Liver (tissue), 9 donors: ENCODE measurements around the gene PIN4. TPM values are rescaled to one million over a fixed set of nuclear protein-coding genes. Genes with fewer than 3 reads are reported as not detected.

Experiments used
- DNase-seq: peaks from one replicate; pipeline ENCODE4 v3.0.0-alpha.2; 2017; ENCODE audit warnings: low spot score
- H3K27ac ChIP-seq, 2 donors: one replicate each; pipeline ENCODE4 v1.7.0; 2013; ENCODE audit warnings: inconsistent platforms in 2 of 2, low read length in 2 of 2, control low read depth in 1 of 2, low read depth in 1 of 2, mild to moderate bottlenecking in 1 of 2
- H3K27me3 ChIP-seq, 4 donors: one replicate each; pipeline versions ENCODE4 v1.6.1 to v1.7.0; 2013; ENCODE audit warnings: low read length in 3 of 4, inconsistent platforms in 1 of 4, mild to moderate bottlenecking in 1 of 4, moderate library complexity in 1 of 4; ENCODE audit not compliant: control insufficient read depth in 4 of 4, insufficient read depth in 4 of 4
- H3K36me3 ChIP-seq, 4 donors: one replicate each; pipeline versions ENCODE4 v1.6.1 to v1.7.0; 2013; ENCODE audit warnings: low read length in 3 of 4, mild to moderate bottlenecking in 3 of 4, low read depth in 1 of 4, moderate library complexity in 1 of 4; ENCODE audit not compliant: control insufficient read depth in 4 of 4, insufficient read depth in 3 of 4
- H3K4me1 ChIP-seq, 4 donors: one replicate each; pipeline versions ENCODE4 v1.6.1 to v1.7.0; 2013; ENCODE audit warnings: low read length in 3 of 4, mild to moderate bottlenecking in 3 of 4, moderate library complexity in 1 of 4; ENCODE audit not compliant: control insufficient read depth in 4 of 4, insufficient read depth in 4 of 4
- H3K4me3 ChIP-seq, 3 donors: one replicate each; pipeline versions ENCODE4 v1.6.1 to v1.7.0; 2013; ENCODE audit warnings: low read length in 3 of 3, control low read depth in 1 of 3, low read depth in 1 of 3, mild to moderate bottlenecking in 1 of 3
- H3K9ac ChIP-seq, 2 donors: one replicate each; pipeline ENCODE4 v1.7.0; 2013; ENCODE audit warnings: low read length in 2 of 2, mild to moderate bottlenecking in 2 of 2, moderate library complexity in 2 of 2, control low read depth in 1 of 2, low read depth in 1 of 2
- H3K9me3 ChIP-seq, 4 donors: one replicate each; pipeline versions ENCODE4 v1.6.1 to v1.7.0; 2013; ENCODE audit warnings: low read length in 3 of 4; ENCODE audit not compliant: control insufficient read depth in 4 of 4
- ATF3 ChIP-seq: IDR thresholded peaks from 2 replicates; pipeline ENCODE4 v1.6.1; 2016; ENCODE audit warnings: antibody characterized with exemption
- CTCF ChIP-seq: fragments of 150-350 bp; IDR thresholded peaks from 2 replicates; pipeline ENCODE4 v1.5.1; 2017; ENCODE audit warnings: improper control_type of control experiment, low read depth, low read length; ENCODE audit not compliant: missing input control
- EGR1 ChIP-seq, 2 donors: IDR thresholded peaks; 2 replicates each; pipeline ENCODE4 v1.6.1; 2016 to 2018; ENCODE audit warnings: antibody characterized with exemption in 2 of 2, low read depth in 2 of 2
- FOXA1 ChIP-seq: IDR thresholded peaks from 2 replicates; pipeline ENCODE4 v1.6.1; 2016; ENCODE audit warnings: antibody characterized with exemption
- FOXA2 ChIP-seq: IDR thresholded peaks from 2 replicates; pipeline ENCODE4 v1.6.1; 2016; ENCODE audit warnings: antibody characterized with exemption
- HNF4A ChIP-seq, 2 donors: conservative IDR thresholded peaks; 2 replicates each; pipeline ENCODE4 v1.6.1; 2016; ENCODE audit warnings: antibody characterized with exemption in 2 of 2, mild to moderate bottlenecking in 2 of 2
- HNF4G ChIP-seq: IDR thresholded peaks from 2 replicates; pipeline ENCODE4 v1.6.1; 2016; ENCODE audit warnings: antibody characterized with exemption
- NR2F2 ChIP-seq: IDR thresholded peaks from 2 replicates; pipeline ENCODE4 v1.6.1; 2016; ENCODE audit warnings: antibody characterized with exemption
- RAD21 ChIP-seq, 2 donors: IDR thresholded peaks; 2 replicates each; pipeline ENCODE4 v1.6.1; 2016; ENCODE audit warnings: antibody characterized with exemption in 2 of 2, mild to moderate bottlenecking in 2 of 2
- RXRA ChIP-seq, 2 donors: IDR thresholded peaks; 2 replicates each; pipeline ENCODE4 v1.6.1; 2017 to 2018; ENCODE audit warnings: antibody characterized with exemption in 2 of 2, mild to moderate bottlenecking in 1 of 2
- TAF1 ChIP-seq: conservative IDR thresholded peaks from 2 replicates; pipeline ENCODE4 v1.6.1; 2016; ENCODE audit warnings: antibody characterized with exemption, mild to moderate bottlenecking
- YY1 ChIP-seq: IDR thresholded peaks from 2 replicates; pipeline ENCODE4 v1.6.1; 2016; ENCODE audit warnings: antibody characterized with exemption, mild to moderate bottlenecking
- ZBTB33 ChIP-seq: IDR thresholded peaks from 2 replicates; pipeline ENCODE4 v1.6.1; 2016; ENCODE audit warnings: antibody characterized with exemption
- WGBS: extraction: QIAGEN DNeasy Blood & Tissue Kit; methylation state at CpG from one replicate; pipeline ENCODE4 v1.1.7; 2013; 5-methylcytosine and 5-hydroxymethylcytosine counted together
- polyA plus RNA-seq, 2 donors: library from polyadenylated mRNA; stranded (reverse) in 1 of 2; unstranded in 1 of 2; fragments of 200-250 nt in 1 of 2; fragments of >200 nt in 1 of 2; fragmentation: Nextera tagmentation in 1 of 2; extraction: Ambion mirVana in 1 of 2; gene quantifications; one replicate each; pipeline versions ENCODE4 v1.2.1 to v1.2.3, GENCODE V29; 2013 to 2015
- total RNA-seq, 2 donors: library from RNA; depleted of rRNA; stranded (reverse); fragments of >200 nt; gene quantifications; one replicate each; pipeline ENCODE4 v1.2.3, GENCODE V29; 2014
- donor health status: healthy.
- donor health status: healthy.
- donor health status: healthy.
- donor health status: healthy.
- donor health status: healthy.

PIN4 gene
- total and polyA plus RNA-seq, 4 donors = 7.1 to 26.2 (median 9.3) TPM

GRCh38 chrX:72236841-72237240 is 55.3 kb downstream of the PIN4 start:
- H3K27ac ChIP-seq = no peak overlapping the region
- 96% methylated on average over 4 of the region's 4 CpGs for WGBS
- TF ChIP-seq FOXA2 (no peak), FOXA1 (no peak), ATF3 (no peak), TAF1 (no peak), RAD21 (IDR thresholded peaks at IDR 0.05) (no peak), NR2F2 (no peak), HNF4A (conservative IDR thresholded peaks at IDR 0.05) (no peak), RXRA (IDR thresholded peaks at IDR 0.05) (no peak), EGR1 (IDR thresholded peaks at IDR 0.05; ENCODE audit: low read depth in 2 of 2) (no peak), HNF4G (no peak), ZBTB33 (no peak), YY1 (no peak), CTCF (no peak)
- H3K9ac ChIP-seq = no peak overlapping the region
- H3K36me3 ChIP-seq = no peaks in the 10 kb centered on the region
- no peak for DNase-seq
- H3K9me3 ChIP-seq = no peaks in the 10 kb centered on the region
- H3K27me3 ChIP-seq = peaks cover 0 to 2% (median 0%) of the 10 kb centered on the region in 4 donors
- H3K4me1 ChIP-seq = peaks cover 0 to 3% (median 2%) of the 10 kb centered on the region in 4 donors
- H3K4me3 ChIP-seq = no peak overlapping the region

GRCh38 chrX:72238183-72238582 is 56.6 kb downstream of the PIN4 start:
- Histone ChIP-seq H3K9ac (no peak overlapping the region), H3K4me1 (peaks cover 0 to 3% (median 2%) of the 10 kb centered on the region in 4 donors)

More at GRCh38 chrX:72238183-72238582, 56.6 kb downstream of the PIN4 start:
- Histone ChIP-seq H3K9me3 (no peaks in the 10 kb centered on the region), H3K27ac (no peak overlapping the region), H3K4me3 (no peak overlapping the region), H3K36me3 (no peaks in the 10 kb centered on the region), H3K27me3 (peaks cover 0 to 2% (median 0%) of the 10 kb centered on the region in 4 donors)
- WGBS = 23% methylated on average over 6 of the region's 6 CpGs
- TF ChIP-seq ATF3 (no peak), NR2F2 (no peak), HNF4A (conservative IDR thresholded peaks at IDR 0.05) (no peak), RAD21 (IDR thresholded peaks at IDR 0.05) (no peak)
- DNase-seq = no peak
